ENCODE results near the gene PIP5K1B. TPM values are rescaled to one million over a fixed set of nuclear protein-coding genes. Genes with fewer than 3 reads are reported as not detected.

PIP5K1B gene
- total RNA-seq, 1 experiment from 2014 or later: 2.5 TPM

- Histone ChIP-seq H3K27me3 (ENCODE audit: insufficient read depth, low read length) (no peaks in the 10 kb centered on the region), H3K23me2 (ENCODE audit: insufficient read length, low read depth, low read length, poor library complexity, severe bottlenecking) (no peaks in the 10 kb centered on the region), H3K14ac (ENCODE audit: insufficient read depth, low read length) (no peak overlapping the region), H2BK12ac (ENCODE audit: insufficient read length, low read depth, low read length) (no peak overlapping the region), H3K56ac (ENCODE audit: insufficient read length, low read depth, low read length) (no peak overlapping the region), H3T11ph (ENCODE audit: low read length) (no peak overlapping the region), H2BK15ac (ENCODE audit: low read depth, low read length) (no peak overlapping the region), H3K18ac (ENCODE audit: insufficient read length, low read depth, low read length) (no peak overlapping the region), H4K20me1 (ENCODE audit: control insufficient read depth, insufficient read depth, insufficient read length) (no peaks in the 10 kb centered on the region), H2AFZ (ENCODE audit: low read length) (no peak overlapping the region), H3K4me1 (ENCODE audit: insufficient read depth, low read length) (no peaks in the 10 kb centered on the region), H3K4ac (ENCODE audit: low read depth, low read length) (no peak overlapping the region), H3K79me2 (ENCODE audit: insufficient read depth, low read length) (no peaks in the 10 kb centered on the region), H3K4me2 (ENCODE audit: insufficient read depth, insufficient read length, low read length) (no peak overlapping the region), H4K91ac (ENCODE audit: insufficient read length, low read depth, low read length) (no peak overlapping the region), H2BK5ac (ENCODE audit: insufficient read length, low read length) (no peak overlapping the region), H2AK5ac (ENCODE audit: insufficient read length, low read length) (no peak overlapping the region), H2BK20ac (ENCODE audit: low read depth, low read length, poor library complexity, severe bottlenecking) (no peak overlapping the region), H3K79me1 (ENCODE audit: insufficient read depth, low read depth, low read length, poor library complexity, severe bottlenecking) (no peaks in the 10 kb centered on the region), H3K9ac (ENCODE audit: extremely low read depth, insufficient read length, low read length) (no peak overlapping the region), H2BK120ac (ENCODE audit: low read depth, low read length, poor library complexity, severe bottlenecking) (no peak overlapping the region), H4K8ac (replicated peaks; ENCODE audit: insufficient read length, low read depth, low read length) (no peak overlapping the region), H3K27ac (ENCODE audit: insufficient read length, low read depth, low read length) (no peak overlapping the region), H3K9me3 (ENCODE audit: control insufficient read depth, low read depth, low read length) (no peaks in the 10 kb centered on the region), H3K23ac (ENCODE audit: insufficient read length, low read depth, low read length) (no peak overlapping the region), H4K5ac (ENCODE audit: insufficient read length, low read depth, low read length) (no peak overlapping the region)
- no peaks in the 10 kb centered on the region for H3K9me3 Mint-ChIP-seq
- no peak for TF ChIP-seq CTCF (conservative IDR thresholded peaks at IDR 0.05)
- H3K27ac Mint-ChIP-seq: no peak overlapping the region
- H3K4me1 Mint-ChIP-seq: no peaks in the 10 kb centered on the region
- H3K4me3 Mint-ChIP-seq: no peak overlapping the region
- no peak for DNase-seq
- H3K36me3 Mint-ChIP-seq (ENCODE audit: insufficient read depth in 1 of 3, low read depth in 3 of 3): peaks cover 0 to under 1% (median 0%) of the 10 kb centered on the region in 3 experiments; a peak in 2 of 7 replicates
- WGBS (ENCODE audit: extremely low coverage, insufficient read length, low lambda C conversion rate): no CpG with 5 or more reads among the region's 1 CpG
- no peaks in the 10 kb centered on the region for H3K27me3 Mint-ChIP-seq (ENCODE audit: low read depth)
These were observed 261.5 kb downstream of the PIP5K1B start for GRCh38 chr9:68966496-68966944.
